A673 (cell line): ENCODE data around the gene UBE2D2.
"Not testable (repeated sequence)": the region's sequence is repeated elsewhere in the genome, so short reads cannot be mapped to it uniquely, and the experiment has no call there.

ENCODE experiments used
- EZH2 ChIP-seq: fragments of 200-600 bp; sonication (generic); IDR thresholded peaks from 2 replicates; pipeline ENCODE4 v1.6.1; 2017; ENCODE audit warnings: borderline replicate concordance, low read depth, mild to moderate bottlenecking, mixed read lengths, antibody characterized with exemption, low read length; ENCODE audit not compliant: poor library complexity, severe bottlenecking
- TF ChIP-seq, protein P1 (sequence below): fragments of 300-800, 200-600 bp; sonication (generic); conservative IDR thresholded peaks from 2 replicates; pipeline ENCODE4 v1.5.1; 2017; ENCODE audit warnings: low read depth, mild to moderate bottlenecking, antibody characterized with exemption, low read length, moderate library complexity, mixed read lengths

DNA sequence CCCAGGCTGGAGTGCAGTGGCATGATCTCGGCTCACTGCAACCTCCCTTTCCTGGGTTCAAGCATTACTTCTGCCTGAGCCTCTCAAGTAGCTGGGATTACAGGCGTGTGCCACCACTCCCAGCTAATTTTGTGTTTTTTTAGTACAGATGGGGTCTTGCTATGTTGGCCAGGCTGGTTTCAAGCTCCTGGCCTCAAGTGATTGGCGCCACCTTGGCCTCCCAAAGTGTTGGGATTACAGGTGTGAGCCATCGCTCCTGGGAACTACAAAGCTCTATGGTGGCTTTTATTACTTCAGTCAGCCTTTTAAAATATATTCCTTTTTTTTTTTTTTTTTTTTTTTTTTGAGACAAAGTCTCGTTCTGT, 37.4 kb downstream of the UBE2D2 start:
- TF ChIP-seq, protein P1, sequence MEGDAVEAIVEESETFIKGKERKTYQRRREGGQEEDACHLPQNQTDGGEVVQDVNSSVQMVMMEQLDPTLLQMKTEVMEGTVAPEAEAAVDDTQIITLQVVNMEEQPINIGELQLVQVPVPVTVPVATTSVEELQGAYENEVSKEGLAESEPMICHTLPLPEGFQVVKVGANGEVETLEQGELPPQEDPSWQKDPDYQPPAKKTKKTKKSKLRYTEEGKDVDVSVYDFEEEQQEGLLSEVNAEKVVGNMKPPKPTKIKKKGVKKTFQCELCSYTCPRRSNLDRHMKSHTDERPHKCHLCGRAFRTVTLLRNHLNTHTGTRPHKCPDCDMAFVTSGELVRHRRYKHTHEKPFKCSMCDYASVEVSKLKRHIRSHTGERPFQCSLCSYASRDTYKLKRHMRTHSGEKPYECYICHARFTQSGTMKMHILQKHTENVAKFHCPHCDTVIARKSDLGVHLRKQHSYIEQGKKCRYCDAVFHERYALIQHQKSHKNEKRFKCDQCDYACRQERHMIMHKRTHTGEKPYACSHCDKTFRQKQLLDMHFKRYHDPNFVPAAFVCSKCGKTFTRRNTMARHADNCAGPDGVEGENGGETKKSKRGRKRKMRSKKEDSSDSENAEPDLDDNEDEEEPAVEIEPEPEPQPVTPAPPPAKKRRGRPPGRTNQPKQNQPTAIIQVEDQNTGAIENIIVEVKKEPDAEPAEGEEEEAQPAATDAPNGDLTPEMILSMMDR, result not testable (repeated sequence)
- TF ChIP-seq EZH2, result not testable (repeated sequence)
